Measurements from ENCODE around the gene FGD2. TPM values are rescaled to one million over a fixed set of nuclear protein-coding genes. Genes with fewer than 3 reads are reported as not detected.

Gene FGD2
- total RNA-seq, 2 donors from 2014 or later = 10.1 to 11.9 TPM

DNA sequence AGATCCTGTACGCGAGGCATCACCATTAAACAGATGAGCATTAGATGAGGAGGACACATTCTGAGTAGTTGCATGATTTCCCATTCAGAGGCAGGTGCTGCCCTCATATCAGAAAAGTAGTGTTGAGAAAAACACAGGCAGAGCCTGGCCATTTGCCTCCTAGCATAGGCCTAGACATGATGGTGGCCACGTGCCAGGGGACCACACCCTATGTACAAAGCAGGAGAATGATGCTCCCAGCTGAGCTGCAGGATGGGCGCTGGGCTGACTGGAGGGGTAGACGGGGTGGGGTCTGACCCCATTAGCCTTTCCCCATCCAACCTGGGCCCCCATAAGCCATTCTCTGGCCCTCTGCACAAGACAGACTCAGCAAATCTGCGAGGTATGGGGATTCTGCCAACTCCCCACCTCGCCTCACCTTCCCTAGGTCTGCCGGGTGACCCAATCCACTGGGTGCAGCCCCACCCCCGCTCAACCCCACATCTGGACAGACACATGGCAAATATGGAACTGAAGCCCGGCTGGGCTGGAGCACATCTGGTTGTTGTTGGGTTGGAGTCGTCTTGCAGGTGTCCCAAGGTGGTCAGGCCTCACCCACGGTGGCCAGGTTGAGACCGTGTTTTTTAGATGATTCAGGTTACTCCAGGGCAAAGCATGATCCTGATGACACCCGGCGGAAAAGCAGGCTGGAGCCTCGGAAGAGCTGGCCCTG is 37.0 kb upstream of the FGD2 start:
- Histone ChIP-seq H3K4me1 (peaks cover 13% of the 10 kb centered on the region), H3K4me3 (no peak overlapping the region), H3K27ac (no peak overlapping the region), H3K27me3 (no peaks in the 10 kb centered on the region), H3K36me3 (replicated peaks in 1 of 2; ENCODE audit: insufficient read depth in 1 of 2, low read depth in 2 of 2) (peaks cover 33 to 38% of the 10 kb centered on the region in 2 donors), H3K9me3 (no peaks in the 10 kb centered on the region)
- 86 to 89% methylated on average over 13 to 16 of the region's 16 CpGs for WGBS, 2 donors
- ATAC-seq (no peak), DNase-seq (peak in 2 of 4 donors; percentile 33 to 49)
- no peak for TF ChIP-seq POLR2A (IDR thresholded peaks at IDR 0.05)
- TF ChIP-seq, protein P1, sequence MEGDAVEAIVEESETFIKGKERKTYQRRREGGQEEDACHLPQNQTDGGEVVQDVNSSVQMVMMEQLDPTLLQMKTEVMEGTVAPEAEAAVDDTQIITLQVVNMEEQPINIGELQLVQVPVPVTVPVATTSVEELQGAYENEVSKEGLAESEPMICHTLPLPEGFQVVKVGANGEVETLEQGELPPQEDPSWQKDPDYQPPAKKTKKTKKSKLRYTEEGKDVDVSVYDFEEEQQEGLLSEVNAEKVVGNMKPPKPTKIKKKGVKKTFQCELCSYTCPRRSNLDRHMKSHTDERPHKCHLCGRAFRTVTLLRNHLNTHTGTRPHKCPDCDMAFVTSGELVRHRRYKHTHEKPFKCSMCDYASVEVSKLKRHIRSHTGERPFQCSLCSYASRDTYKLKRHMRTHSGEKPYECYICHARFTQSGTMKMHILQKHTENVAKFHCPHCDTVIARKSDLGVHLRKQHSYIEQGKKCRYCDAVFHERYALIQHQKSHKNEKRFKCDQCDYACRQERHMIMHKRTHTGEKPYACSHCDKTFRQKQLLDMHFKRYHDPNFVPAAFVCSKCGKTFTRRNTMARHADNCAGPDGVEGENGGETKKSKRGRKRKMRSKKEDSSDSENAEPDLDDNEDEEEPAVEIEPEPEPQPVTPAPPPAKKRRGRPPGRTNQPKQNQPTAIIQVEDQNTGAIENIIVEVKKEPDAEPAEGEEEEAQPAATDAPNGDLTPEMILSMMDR (IDR thresholded peaks at IDR 0.05) = no peak
- intact Hi-C loops (cut with DNase I) = no loop called here

DNA sequence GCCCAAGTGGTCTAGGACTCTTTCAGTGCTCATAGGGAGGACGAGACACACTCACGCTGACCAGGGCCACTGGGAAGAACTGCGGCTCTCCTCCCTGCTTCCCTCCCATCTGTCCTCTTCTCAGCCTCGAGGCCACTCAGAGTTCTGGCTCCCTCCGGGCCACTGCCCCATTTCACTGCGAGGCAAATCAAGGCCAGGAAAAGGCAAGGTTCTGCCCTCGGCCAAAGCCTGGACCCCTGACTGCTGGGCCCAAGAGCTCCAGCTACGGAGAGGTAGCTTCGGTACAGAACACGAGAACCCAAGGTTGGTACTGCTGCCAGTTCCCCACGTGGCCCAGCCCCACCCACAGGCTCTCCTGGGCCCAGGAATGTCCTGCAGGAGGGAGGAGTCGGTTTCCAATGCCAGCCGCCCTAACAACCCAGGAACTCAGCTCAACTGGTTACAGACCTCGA is 36.2 kb upstream of the FGD2 start:
- 74 to 81% methylated on average over 4 to 14 of the region's 14 CpGs for WGBS, 2 donors
- Histone ChIP-seq H3K36me3 (replicated peaks in 1 of 2; ENCODE audit: insufficient read depth in 1 of 2, low read depth in 2 of 2) (peaks cover 38 to 40% of the 10 kb centered on the region in 2 donors), H3K4me1 (peaks cover 5% of the 10 kb centered on the region), H3K27me3 (no peaks in the 10 kb centered on the region), H3K27ac (no peak overlapping the region), H3K4me3 (no peak overlapping the region), H3K9me3 (no peaks in the 10 kb centered on the region)
- DNase-seq = no peak
- TF ChIP-seq POLR2A (IDR thresholded peaks at IDR 0.05) = no peak
- TF ChIP-seq, protein P1 (IDR thresholded peaks at IDR 0.05) = no peak
- intact Hi-C loops (cut with DNase I) = no loop called here
- no peak for ATAC-seq

DNA sequence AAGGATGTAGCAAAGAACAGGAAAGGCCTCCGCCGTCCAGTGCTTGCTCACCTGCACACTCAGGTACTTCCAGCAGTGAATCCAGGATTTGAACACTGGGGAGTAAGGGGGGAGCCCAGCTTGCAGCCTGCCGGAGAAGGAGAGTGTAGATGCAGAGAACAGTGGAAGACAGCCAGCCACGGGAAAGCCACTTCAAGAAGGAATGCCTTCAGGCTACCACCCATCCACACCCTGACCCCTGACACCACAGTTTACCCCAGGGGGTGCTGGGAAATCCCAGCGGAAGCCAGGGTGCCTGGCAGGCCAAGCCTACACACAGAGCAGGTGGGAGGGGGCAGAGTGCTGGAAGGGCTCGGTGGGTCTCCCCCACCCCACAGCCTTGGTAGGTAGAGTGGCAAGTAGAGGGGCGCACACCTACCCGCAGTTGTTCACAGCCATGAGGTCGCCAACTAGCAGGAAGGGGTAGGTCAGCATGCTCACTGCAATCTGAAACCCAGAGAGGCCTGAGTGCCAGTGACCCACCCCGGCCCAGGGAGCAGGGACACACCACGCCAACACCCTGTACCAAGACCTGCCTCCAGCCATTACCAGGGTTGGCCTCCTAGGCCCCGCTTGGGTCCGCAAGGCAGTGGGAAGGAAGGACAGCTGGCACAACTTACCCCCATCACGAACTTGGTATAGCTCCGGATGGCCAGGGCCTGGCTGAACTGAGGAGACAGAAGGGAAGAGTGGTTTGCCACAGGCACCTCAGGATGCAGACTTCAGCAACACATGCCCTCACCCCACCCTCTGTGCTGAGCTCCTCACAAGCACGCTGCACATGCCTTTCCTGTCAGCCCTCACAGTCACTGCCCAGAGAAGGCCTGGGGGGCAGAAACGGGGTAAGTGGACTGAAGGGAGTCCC is 35.2 kb upstream of the FGD2 start:
- intact Hi-C loops (cut with DNase I) = no loop called here
- DNase-seq = no peak
- H3K9me3 ChIP-seq = no peaks in the 10 kb centered on the region
- H3K4me1 ChIP-seq = peaks cover 3% of the 10 kb centered on the region
- ATAC-seq = no peak
- H3K27ac ChIP-seq = no peak overlapping the region
- WGBS, 2 donors = 89 to 92% methylated on average over 12 to 17 of the region's 17 CpGs
- peaks cover 43 to 47% of the 10 kb centered on the region in 2 donors for H3K36me3 ChIP-seq (replicated peaks in 1 of 2; ENCODE audit: insufficient read depth in 1 of 2, low read depth in 2 of 2)
- no peak for TF ChIP-seq POLR2A (IDR thresholded peaks at IDR 0.05)
- TF ChIP-seq, protein P1 (IDR thresholded peaks at IDR 0.05) = no peak
- H3K4me3 ChIP-seq = no peak overlapping the region
- H3K27me3 ChIP-seq = no peaks in the 10 kb centered on the region

DNA sequence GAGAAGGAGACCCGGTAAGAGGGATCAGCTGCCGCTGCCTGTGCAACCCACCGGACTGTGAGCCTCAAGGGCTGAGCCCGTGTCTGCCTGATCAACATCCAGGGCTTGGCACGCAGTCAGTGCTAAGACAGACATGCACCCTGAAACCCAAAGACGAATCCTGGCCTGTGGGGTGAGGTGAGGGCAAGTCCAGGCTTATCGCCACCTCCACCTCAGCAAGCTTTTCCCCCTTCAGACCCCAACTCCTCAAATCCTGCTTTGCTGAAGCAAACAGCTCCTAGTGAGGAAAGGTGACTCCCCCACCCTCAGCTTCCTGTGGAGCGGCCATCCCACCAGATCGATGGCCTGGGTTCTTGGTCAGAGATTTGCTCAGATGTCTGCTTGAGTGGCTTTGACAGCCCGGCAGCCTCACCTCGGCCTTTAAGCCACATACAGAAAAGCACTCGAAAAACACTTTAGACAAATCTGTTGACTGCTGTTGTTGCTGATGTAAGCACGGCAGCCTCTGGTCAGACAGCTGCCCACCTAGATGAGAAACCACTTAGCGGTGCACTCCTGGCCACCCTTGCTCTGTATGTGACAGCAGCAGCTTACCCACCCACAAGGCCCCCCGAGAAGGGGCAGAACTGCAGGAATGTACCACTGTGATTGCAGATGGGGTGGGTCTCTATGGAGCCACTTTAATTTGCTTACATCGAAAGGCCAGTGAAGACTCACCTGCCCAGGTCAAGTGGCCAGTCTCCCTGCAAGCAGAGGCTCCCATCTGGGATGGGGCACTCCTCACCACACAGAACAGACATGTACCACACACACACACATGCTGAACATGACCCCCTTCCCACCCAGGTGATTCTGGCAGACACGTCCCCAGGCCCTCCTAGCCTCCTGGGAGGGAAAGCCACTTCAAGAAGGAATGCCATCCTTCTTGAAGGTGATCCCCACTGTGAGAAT is 34.3 kb upstream of the FGD2 start:
- peaks cover 49 to 56% of the 10 kb centered on the region in 2 donors for H3K36me3 ChIP-seq (replicated peaks in 1 of 2; ENCODE audit: insufficient read depth in 1 of 2, low read depth in 2 of 2)
- ATAC-seq (no peak), DNase-seq (no peak)
- 83 to 90% methylated on average over 14 to 17 of the region's 17 CpGs for WGBS, 2 donors
- intact Hi-C loops (cut with DNase I) = no loop called here
- no peak overlapping the region for H3K27ac ChIP-seq
- H3K4me1 ChIP-seq = peaks cover 3% of the 10 kb centered on the region
- H3K4me3 ChIP-seq = no peak overlapping the region
- TF ChIP-seq POLR2A (IDR thresholded peaks at IDR 0.05) = no peak
- TF ChIP-seq, protein P1 (IDR thresholded peaks at IDR 0.05) = no peak
- no peaks in the 10 kb centered on the region for H3K27me3 ChIP-seq
- H3K9me3 ChIP-seq = no peaks in the 10 kb centered on the region

Measured in body of pancreas (tissue), 4 donors.